CD4-positive, alpha-beta T cell (primary cell): ENCODE data around the gene ZCCHC4. TPM values are rescaled to one million over a fixed set of nuclear protein-coding genes. Genes with fewer than 3 reads are reported as not detected.

Experiments used
- ATAC-seq: fragments of 200-7000 bp; cut with Tn5 transposase; one replicate; pipeline ENCODE4 v1.10.0; 2022; ENCODE audit warnings: mild to moderate bottlenecking; ENCODE audit not compliant: poor library complexity
- CTCF ChIA-PET: fragments of 350-600 bp; sonication (Branson Sonifier 250); formaldehyde crosslinking; loops from one replicate; lab custom pipeline; 2021; ENCODE audit warnings: antibody characterized with exemption, inconsistent platforms; lab: Charles Lee
- POLR2A ChIA-PET: fragments of 350-600 bp; sonication (Branson Sonifier 250); formaldehyde crosslinking; loops from one replicate; lab custom pipeline; 2021; ENCODE audit warnings: antibody characterized with exemption, inconsistent platforms; lab: Charles Lee
- DNase-seq, 14 experiments: peaks; one replicate each; pipeline ENCODE4 v3.0.0-alpha.2; 2013 to 2020; ENCODE audit warnings: mixed read lengths in 2 of 14
- H3K27ac ChIP-seq, 2 donors: one replicate each; pipeline versions ENCODE4 v1.5.1 to v1.7.0; 2013; ENCODE audit warnings: low read length in 2 of 2, low read depth in 1 of 2, mild to moderate bottlenecking in 1 of 2
- H3K27me3 ChIP-seq, 2 experiments: 1 replicate in 1 of 2; 2 replicates in 1 of 2; pipeline versions ENCODE4 v1.6.1 to v1.7.0; 2013; ENCODE audit warnings: low read length in 2 of 2, control low read depth in 1 of 2, mild to moderate bottlenecking in 1 of 2, moderate library complexity in 1 of 2; ENCODE audit not compliant: insufficient read depth in 2 of 2, control insufficient read depth in 1 of 2
- H3K36me3 ChIP-seq: one replicate; pipeline ENCODE4 v1.6.1; 2013; ENCODE audit warnings: low read length, control low read depth; ENCODE audit not compliant: insufficient read depth
- H3K4me1 ChIP-seq: one replicate; pipeline ENCODE4 v1.6.1; 2013; ENCODE audit warnings: low read length, control low read depth; ENCODE audit not compliant: insufficient read depth
- H3K4me3 ChIP-seq: one replicate; pipeline ENCODE4 v1.5.1; 2013; ENCODE audit warnings: mild to moderate bottlenecking, low read length, moderate library complexity
- H3K9me3 ChIP-seq, 2 experiments: 1 replicate in 1 of 2; 2 replicates in 1 of 2; pipeline versions ENCODE4 v1.6.1 to v1.7.0; 2013; ENCODE audit warnings: low read length in 2 of 2, mild to moderate bottlenecking in 2 of 2, control low read depth in 1 of 2, moderate library complexity in 1 of 2; ENCODE audit not compliant: control insufficient read depth in 1 of 2, insufficient read depth in 1 of 2
- H3K27ac Mint-ChIP-seq: one replicate; pipeline ENCODE4 v1.8.0; 2020; ENCODE audit warnings: mixed read lengths
- H3K27me3 Mint-ChIP-seq: one replicate; pipeline ENCODE4 v1.8.0; 2021; ENCODE audit warnings: mixed read lengths
- H3K36me3 Mint-ChIP-seq: one replicate; pipeline ENCODE4 v1.8.0; 2021; ENCODE audit warnings: low read depth, mixed read lengths
- H3K4me1 Mint-ChIP-seq: one replicate; pipeline ENCODE4 v1.8.0; 2021; ENCODE audit warnings: low read depth, mixed read lengths
- H3K4me3 Mint-ChIP-seq: one replicate; pipeline ENCODE4 v1.8.0; 2020; ENCODE audit warnings: mild to moderate bottlenecking, mixed read lengths
- H3K9me3 Mint-ChIP-seq: one replicate; pipeline ENCODE4 v1.8.0; 2020; ENCODE audit warnings: mixed read lengths
- CTCF ChIP-seq: fragments of 200-600 bp; IDR thresholded peaks from one replicate; pipeline ENCODE4 v1.8.0; 2022; ENCODE audit warnings: antibody characterized with exemption, mild to moderate bottlenecking
- intact Hi-C, 2 experiments: fragments of 100-400 bp; cut with DNase I in 1 of 2; cut with micrococcal nuclease in 1 of 2; formaldehyde crosslinking; loops; one replicate each; pipeline versions ENCODE4 v1.15.1 to v1.9.0; 2023 to 2025; cut with DNase I, micrococcal nuclease
- total RNA-seq, 174 experiments: library from RNA in 2 of 174; stranded (reverse) in 2 of 174; gene quantifications; one replicate each; pipeline ENCODE4 v1.2.3 and lab custom pipeline; 2021 to 2026

The ZCCHC4 gene
- total RNA-seq, 2 experiments from 2014 or later, result 6.4 to 6.7 TPM

GRCh38 chr4:25313201-25313895 lies 774 bp downstream of the ZCCHC4 start:
- Mint-ChIP-seq H3K27me3 (peaks cover 7% of the 10 kb centered on the region), H3K36me3 (peaks cover 50% of the 10 kb centered on the region), H3K4me3 (peak overlapping the region; percentile 97), H3K9me3 (no peaks in the 10 kb centered on the region), H3K4me1 (peaks cover 16% of the 10 kb centered on the region), H3K27ac (peak overlapping the region; percentile 90)
- peak overlapping the region; percentile 0 to 40 for H3K27ac ChIP-seq
- peak overlapping the region; percentile 70 for H3K4me3 ChIP-seq
- H3K27me3 ChIP-seq, result no peaks in the 10 kb centered on the region
- H3K9me3 ChIP-seq, result no peaks in the 10 kb centered on the region
- peaks cover 13% of the 10 kb centered on the region for H3K4me1 ChIP-seq
- POLR2A ChIA-PET, result interaction anchor here (0.7 to 3.4 kb wide), 15 partner anchors 18 to 728 kb away, joined by 3 to 73 read pairs (median 4); partner anchors contain the start of genes DHX15, PI4K2B and SEPSECS
- CTCF ChIA-PET, result interaction anchor here (0.7 to 2.9 kb wide), 31 partner anchors 9 to 1616 kb away, joined by 3 to 71 read pairs (median 5); partner anchors contain the start of genes ANAPC4, DHX15, PI4K2B and SEPSECS
- no peak for ATAC-seq
- H3K36me3 ChIP-seq, result peaks cover 9% of the 10 kb centered on the region
- intact Hi-C loops, result loop anchor here in 1 of 2 experiments (5.0 kb wide), 5 partner anchors 151 to 1544 kb away; partner anchors contain the start of genes DHX15, SEPSECS, SMIM20 and TBC1D19
- peak in 3 of 14 experiments; percentile 11 to 39 (median 33) for DNase-seq
- TF ChIP-seq CTCF, result no peak

GRCh38 chr4:25320336-25320735 lies 7.8 kb downstream of the ZCCHC4 start:
- Mint-ChIP-seq H3K9me3 (no peaks in the 10 kb centered on the region), H3K27me3 (no peaks in the 10 kb centered on the region), H3K36me3 (peaks cover 74% of the 10 kb centered on the region), H3K4me1 (no peaks in the 10 kb centered on the region), H3K4me3 (no peak overlapping the region), H3K27ac (no peak overlapping the region)
- H3K9me3 ChIP-seq, result no peaks in the 10 kb centered on the region
- no peak for TF ChIP-seq CTCF
- no peak overlapping the region for H3K4me3 ChIP-seq
- H3K27ac ChIP-seq, result no peak overlapping the region
- intact Hi-C loops, result no loop called here
- DNase-seq (no peak), ATAC-seq (no peak)
- H3K4me1 ChIP-seq, result no peaks in the 10 kb centered on the region
- ChIA-PET CTCF (no interaction called here), POLR2A (no interaction called here)
- H3K36me3 ChIP-seq, result peaks cover 12% of the 10 kb centered on the region
- H3K27me3 ChIP-seq, result no peaks in the 10 kb centered on the region

- Histone ChIP-seq H3K27ac (no peak overlapping the region), H3K36me3 (peaks cover 9% of the 10 kb centered on the region), H3K9me3 (no peaks in the 10 kb centered on the region), H3K27me3 (no peaks in the 10 kb centered on the region), H3K4me1 (no peaks in the 10 kb centered on the region), H3K4me3 (no peak overlapping the region)
- no peak for TF ChIP-seq CTCF
- Mint-ChIP-seq H3K9me3 (no peaks in the 10 kb centered on the region), H3K27me3 (no peaks in the 10 kb centered on the region), H3K4me3 (no peak overlapping the region), H3K4me1 (no peaks in the 10 kb centered on the region), H3K27ac (no peak overlapping the region), H3K36me3 (peaks cover 72% of the 10 kb centered on the region)
- POLR2A ChIA-PET, result no interaction called here
- intact Hi-C loops, result no loop called here
- DNase-seq, result peak in 2 of 14 experiments; percentile 17 to 47
- no peak for ATAC-seq
- CTCF ChIA-PET, result no interaction called here
Observed at GRCh38 chr4:25320773-25321172, 8.2 kb downstream of the ZCCHC4 start.
